HG03432 (cell line): ENCODE measurements around the gene PSMD14.
"Not testable (repeated sequence)": the region's sequence is repeated elsewhere in the genome, so short reads cannot be mapped to it uniquely, and the experiment has no call there.

Experiments used
- ATAC-seq: cut with Tn5 transposase; IDR thresholded peaks from one replicate; pipeline ENCODE4 v1.9.1; 2021; ENCODE audit warnings: mild to moderate bottlenecking, moderate library complexity; ENCODE audit not compliant: unreplicated experiment

PSMD14 gene

DNA sequence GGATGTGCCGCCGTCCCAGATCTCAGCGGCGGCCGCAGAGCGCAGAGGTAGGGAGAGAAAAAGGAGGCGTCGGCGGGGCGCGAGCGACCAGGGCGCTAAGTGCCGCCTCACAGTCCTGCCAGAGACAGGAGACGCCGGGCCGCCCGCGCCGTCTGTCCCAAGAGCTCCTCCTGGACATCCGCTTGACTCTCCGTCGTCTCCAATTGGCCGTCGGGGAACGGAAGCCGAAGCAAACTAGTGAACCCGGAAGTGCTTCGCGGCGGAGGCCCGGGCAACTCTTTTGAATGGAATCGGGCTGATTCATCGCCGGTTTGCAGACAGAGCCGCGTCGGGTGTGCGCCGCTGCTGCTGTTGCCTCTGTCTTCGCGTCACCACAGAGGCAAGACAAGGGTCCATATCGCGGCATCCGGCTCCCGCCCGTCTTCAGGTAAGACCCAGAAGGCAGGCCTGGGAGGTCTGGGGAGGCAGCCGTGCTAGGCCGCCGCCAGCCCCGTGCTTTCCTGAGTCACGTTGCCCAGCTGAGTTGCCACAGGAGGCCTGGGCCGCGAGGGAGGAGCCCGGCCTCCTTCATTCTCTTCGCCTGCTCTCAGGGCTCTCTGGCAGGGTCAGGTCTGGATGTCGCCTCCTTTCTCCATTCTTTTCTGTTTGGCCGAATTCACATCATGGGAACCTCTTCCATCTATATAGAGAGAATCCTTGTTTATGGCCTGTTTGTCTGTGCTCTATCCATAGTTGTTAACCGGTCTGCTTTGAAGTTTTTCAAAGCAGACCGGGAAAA is at the start of gene PSMD14:
PSMD14 (plus strand) TSS at position 248 of the 778 bp plus-strand sequence. CDS start 10,401 bp downstream, outside the sequence.
- peak; percentile 98 for ATAC-seq

DNA sequence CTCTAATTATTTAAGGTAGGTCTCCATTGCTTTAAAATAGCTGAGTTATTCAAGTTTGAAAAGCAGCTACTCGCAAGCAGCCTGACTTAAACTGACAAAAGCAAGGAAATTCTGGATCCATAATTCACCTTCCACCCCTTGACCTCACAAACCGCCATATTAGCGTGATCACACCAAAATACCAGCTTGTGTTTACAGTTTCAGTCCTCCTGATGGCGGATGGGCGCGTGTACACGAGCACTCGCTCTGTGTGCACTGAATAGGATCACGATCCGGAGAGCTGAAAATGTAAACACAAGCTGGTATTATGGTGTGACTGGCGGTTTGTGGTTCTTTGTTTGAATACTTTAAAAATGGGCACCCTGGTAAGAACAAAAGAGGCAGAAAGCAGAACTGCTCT is 42.4 kb upstream of the PSMD14 start:
- no peak for ATAC-seq

DNA sequence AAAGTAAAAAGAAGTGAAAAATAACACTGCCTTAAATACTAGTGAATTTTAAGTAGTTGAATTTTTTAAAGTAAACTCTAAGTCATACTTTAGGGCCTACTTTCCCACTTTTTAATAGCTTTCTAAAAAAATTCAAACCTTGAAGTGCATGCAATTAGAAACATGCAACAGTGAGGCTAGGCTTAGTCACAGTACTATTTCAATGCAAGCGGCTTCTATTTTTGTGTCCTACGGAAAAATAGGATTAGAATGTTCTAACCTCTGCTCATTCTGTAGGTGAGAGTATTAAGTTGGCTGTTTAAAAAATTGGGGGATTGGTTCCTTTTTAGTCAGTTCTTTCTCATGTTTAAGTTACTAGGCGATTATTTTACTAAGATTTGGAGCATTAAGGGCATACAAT is 39.1 kb upstream of the PSMD14 start:
- ATAC-seq: no peak

DNA sequence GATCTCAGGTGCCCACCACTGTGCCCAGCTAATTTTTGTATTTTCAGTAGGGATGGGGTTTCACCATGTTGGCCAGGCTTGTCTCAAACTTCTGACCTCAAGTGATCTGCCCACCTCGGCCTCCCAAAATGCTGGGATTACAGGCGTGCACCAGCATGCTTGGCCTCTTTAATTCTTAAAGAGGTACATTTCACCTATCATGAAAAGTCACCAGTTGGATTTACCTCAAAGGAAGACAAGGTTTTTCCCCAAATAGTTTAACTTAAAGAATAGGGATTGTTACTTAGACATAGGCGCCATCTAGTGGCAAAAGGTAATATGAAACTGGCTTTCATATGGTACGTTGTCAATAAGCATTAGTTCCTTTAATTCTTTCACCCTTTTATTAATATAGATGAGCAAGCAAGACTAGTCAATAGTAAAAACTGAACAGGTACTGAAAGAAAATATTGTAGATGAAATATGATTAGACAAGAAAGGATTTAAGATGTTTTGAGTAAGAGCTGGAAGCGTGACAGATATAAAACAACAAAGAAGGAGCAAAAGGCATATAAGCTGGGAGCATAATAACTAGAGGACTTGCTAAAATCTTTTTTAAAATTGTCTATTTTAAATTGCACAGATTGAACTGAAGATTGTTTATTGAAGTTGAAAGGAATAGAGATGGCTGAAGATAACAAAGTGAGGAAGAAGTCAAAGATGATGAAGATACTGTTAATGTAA is 35.0 kb upstream of the PSMD14 start:
- peak; percentile 93 for ATAC-seq

DNA sequence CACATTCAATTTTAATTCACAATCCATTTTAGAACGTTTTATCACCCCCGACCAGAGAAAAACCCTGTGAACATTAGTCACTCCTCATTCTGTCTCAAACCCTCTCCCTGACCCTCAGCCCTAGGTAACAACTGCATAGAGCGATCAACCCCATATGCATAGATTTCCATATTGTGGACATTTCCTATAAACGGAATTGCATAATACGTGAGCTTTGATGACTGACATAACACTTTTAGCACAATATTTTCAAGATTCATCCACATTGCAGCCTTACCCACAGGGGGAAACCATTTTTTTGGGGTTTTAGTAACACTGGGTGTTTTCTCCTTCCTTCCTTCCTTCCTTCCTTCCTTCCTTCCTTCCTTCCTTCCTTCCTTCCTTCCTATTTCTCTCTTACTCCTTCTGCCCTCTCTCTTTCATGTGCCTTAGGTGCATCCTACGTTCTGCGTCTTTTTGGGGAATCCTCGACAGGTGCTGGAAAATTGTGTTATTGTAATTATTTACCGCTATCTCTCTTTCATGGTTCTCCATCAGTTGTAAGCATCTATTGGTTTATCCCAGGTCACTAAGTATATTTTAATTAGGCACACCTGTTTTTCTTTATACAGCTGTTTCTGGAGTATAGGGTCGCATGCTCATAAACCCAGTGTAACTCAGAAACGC is 29.5 kb upstream of the PSMD14 start:
- not testable (repeated sequence) for ATAC-seq

DNA sequence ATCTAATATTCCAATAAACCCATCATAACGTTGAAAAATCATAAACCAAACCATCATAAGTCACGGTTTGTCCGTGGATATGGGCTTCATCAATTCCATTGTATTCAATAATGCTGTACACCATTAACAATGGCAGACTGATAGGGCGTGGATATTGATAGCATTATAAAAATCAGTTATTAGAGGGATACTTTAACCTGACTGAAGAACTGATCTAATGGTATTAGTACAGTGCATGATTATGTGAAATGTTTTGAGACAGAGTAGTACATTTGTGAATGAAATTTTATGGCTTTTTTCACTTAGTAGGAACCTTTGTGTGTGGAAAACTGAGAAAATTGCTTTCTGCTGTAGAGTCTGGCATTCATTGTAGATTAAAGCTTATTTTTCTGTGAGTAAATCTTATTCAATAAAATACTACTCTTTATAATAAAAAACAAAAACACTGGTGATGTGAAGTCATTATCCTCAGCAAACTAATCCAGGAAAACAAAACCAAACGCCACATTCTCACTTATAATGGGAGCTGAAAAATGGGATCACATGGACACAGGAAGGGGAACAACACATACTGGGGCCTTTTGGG is 28.9 kb upstream of the PSMD14 start:
- not testable (repeated sequence) for ATAC-seq

DNA sequence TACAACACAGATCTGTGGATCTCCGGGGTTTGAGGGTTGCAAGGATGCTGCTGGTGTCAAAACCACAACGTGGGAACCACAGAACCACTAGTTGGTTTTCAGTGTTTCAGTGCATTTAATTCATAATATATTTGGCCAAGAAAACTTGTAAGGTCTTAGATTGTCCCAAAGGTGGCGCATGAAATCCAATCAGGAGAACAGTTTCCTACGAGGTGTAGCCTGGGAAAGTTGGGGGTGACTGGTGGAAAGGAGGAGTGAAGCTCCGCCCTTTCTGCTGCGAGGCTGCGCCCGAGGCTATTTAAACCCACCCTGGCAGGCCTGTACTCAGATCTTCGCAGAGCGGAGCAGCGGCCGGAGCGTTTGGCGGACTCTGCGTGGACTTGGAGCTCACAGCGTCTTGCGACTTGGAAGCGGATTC is 27.3 kb upstream of the PSMD14 start:
- ATAC-seq: not testable (repeated sequence)

DNA sequence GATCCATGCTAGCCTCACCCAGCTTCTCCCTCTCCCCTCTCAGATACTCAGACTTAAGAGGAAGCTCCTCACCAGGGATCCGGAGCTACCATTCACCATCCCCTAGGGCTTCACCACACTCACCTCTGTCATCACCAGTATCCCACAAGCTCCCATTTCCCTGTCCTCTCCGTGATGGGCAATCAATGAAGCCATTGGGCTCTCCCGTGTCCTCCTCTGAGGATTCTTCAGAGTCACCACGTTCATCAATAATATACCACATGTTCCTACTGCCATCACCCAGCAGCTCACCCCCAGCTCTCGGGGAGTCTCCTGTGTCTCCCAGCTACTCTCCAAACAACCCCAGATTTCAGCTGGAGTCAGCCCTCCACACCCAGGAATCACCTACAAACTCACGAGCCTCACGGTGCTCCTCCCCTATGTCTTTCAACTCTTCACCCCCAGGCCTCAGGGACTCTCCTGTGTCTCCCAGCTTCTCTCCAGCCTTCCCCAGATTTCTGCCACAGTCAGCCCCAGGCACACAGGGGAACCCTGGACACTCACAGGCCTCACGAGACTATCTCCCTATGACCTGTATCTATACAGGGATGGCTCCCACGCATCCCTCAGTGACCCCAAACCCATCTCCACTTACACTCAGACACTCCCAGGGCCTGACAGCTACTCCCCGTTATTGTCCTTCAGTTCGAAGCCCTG is 26.5 kb upstream of the PSMD14 start:
- not testable (repeated sequence) for ATAC-seq

DNA sequence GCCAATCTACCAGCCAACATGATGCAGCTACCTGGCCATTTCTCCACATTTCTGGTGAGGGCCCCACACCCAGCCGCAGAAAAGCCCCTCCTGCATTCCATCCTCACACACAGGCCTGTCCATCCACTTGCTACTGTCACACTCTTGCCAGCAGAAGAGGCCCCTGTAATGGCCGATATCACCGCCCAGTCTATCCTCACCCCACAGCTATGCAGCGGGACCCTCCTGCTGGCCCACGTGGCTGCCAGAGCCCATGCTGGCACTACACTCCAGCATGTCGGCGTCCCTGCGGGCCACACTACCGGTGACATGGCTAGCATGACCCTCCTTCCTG is 25.9 kb upstream of the PSMD14 start:
- ATAC-seq: not testable (repeated sequence)

DNA sequence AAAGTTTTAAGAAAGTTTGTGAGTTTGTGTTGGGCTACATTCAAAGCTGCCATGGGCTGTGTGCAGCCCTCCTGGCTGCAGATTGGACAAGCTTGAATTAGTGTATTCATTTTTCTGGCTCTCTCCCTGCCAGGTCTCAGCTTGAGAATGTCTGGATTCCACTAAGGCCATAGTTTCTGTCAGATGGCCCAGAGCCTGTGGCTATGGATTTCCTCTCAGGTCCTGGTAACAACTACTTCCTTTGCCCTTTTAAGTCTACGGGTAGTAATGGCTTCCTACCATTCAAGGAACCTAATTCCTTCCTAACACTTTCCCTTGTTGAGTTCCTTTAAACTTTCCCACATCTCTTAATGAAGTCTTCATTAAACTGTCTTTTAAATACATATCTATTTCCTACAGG is 24.3 kb upstream of the PSMD14 start:
- ATAC-seq: no peak

DNA sequence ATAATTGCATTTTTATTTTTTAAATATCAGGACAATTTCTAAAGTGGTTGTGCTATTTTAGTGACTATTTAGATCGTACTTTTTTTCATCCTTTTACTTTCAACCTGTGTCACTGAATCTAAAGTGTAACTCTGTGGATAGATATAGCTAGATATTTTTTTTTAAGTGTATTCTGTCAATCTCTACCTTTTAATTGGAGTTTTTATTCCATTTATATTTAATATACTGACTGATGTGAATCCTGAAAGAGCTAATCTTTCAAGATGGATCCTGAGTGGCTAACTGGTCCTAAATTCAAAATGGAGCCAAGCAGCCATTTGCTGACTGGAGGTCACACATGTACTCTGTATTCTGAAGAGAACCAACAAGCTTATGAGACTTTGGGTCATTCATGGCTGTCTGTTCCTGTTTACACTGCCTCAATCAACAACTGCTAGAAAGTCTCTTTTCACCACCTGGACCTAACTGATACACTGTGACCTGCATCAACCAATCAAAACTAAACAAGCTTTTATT is 4.6 kb upstream of the PSMD14 start:
- no peak for ATAC-seq

DNA sequence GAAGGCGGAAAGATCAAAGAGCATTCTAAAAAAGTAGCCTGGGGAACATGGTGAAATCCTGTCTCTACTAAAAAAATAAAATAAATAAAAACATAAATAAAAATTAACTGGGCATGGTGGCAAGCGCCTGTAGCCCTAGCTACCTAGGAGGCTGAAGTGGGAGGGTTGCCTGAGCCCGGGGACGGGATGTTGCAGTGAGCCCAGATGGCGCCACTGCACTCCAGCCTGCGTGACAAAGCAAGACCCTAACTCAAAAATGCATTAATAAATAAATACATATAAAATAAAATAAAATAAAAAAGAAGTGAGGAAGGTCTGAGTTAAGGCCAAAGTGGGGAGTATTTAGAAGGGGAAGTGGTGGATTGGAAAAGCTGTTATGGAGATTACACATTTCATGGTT is 1.3 kb upstream of the PSMD14 start:
- ATAC-seq: no peak

DNA sequence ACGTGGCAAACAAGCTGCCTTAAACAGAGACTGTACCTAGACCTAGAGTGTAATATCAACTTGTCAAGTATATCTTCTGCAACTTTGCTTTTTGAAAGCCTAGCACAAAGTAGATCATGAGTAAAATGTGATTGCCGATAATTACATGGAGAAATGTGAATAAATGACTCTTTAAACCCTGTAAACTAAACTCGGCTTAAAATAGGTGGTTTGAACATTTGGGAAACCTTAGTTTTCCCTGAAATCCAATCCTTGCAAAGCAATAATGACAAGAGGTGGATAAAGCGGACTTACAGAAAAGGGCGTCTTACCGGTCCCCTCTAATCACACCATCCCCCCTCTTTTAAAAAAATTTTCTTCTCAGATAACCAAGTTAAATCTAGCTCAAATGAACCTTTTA is 549 bp upstream of the PSMD14 start:
- no peak for ATAC-seq

DNA sequence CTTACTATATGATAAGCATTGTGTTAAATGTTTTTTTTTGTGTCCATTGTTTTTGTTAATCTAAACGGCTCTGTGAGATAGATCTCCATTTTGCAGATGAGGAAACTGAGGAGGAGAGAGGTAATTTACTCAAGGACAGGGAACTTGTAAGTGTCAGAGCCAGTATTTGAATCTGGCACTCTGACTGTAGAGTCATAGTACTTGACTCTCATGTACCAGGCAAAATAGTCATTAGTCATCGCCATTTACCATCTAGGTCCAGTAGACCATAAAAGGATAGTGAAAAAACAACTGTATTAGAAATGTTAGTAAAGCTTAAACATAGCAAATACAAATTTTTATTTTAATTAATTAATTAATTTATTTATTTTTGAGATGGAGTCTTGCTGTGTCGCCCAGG is 4.8 kb downstream of the PSMD14 start:
- ATAC-seq: no peak

DNA sequence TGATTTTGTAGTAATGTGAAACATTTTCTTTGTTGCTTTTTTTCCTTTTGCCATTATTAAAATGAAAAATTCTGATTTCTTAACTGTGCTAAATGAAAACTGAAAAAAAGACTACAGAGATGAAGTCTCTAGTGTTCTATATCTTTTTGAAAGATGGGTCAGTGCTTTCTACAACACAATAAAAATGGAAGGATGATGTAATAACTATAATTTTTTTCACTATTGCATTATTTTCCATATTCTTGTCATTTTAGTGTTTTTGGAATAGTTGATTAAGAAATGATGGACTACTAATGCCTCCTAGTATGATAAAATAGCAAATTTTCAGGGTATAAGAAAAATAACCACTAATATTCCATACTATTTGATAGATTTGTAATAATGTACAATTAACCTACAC is 7.2 kb downstream of the PSMD14 start:
- ATAC-seq: no peak

DNA sequence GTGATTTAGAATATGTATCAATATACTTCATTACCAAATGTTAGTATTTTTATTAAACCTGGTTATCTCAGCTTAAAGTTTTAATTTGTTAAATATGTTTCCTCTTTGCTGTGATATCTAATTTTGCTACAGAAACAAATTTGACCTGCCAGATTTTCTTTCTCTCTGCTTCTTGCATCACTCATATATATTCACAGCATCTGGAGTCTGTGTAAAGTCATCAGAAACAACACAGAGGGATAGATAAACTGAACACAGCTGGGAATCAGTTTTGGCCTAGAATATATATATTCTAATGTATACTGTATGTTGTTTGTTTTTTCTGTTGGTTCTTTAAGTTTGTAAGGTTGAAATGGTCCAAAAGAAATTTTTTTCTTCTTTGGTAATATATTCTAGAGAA is 8.5 kb downstream of the PSMD14 start:
- ATAC-seq: no peak

DNA sequence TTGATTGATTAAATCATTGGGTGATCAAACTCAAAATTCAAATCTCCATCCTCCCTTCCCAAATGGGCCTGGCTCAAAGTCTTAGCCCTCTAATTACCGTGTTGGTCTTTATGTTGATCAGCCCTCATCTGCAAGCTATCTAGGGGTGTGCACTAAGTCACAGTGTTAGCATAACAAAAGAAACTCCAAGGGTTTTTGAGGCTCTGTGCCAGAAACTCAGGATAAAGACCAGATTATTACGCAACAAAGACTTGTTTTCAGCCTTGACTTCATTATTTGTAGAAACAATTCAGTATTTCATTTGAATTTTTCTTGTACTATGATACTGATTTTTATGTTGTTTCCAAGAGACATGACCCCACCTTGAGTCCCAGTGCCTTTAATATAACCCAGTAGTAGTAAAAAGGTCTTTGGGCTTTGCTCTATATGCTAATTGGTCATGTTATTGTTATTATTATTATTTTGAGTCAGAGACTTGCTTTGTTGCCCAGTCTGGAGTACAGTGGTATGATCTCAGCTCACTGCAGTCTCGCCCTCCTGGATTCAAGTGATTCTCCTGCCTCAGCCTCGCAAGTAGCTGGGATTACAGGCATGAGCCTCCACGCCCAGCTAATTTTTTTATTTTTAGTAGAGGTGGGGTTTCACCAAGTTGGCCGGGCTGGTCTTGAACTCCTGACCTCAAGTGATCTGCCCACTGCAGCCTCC is 13.9 kb downstream of the PSMD14 start:
- no peak for ATAC-seq

DNA sequence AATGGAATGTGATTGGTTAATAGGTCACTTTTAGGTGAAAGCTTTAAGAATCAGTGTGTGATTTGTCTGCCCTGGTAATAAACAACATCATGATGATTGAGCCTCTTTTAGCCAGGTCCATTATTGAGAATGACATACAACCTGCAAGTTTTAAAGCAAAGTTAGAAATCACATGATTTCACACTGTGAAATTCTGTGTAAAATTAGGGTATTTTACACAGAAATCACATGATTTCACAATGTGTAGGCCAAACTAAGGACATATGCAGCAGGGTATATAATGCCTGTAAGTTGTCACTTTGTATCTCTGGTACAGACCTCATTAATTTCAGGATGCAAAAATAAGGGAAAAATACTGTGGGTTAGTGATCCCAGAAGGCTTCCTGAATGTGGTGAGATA is 16.7 kb downstream of the PSMD14 start:
- no peak for ATAC-seq

DNA sequence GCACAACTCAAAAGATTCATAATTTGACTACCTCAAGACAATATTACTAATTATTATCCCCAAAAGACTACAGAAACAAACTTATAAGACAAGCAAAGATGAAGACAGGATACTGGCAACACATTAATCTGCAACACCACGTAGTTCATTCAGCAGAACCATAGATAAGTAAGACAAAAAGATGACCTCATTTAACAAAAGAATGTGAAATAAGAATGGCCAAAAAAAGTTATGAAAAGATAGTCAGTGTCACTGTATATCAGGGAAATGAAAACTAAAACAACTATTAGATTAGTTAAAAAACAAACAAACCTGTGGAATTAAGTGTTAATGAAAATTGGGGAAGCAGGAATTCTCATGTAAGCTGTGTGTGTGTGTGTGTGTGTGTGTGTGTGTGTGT is 19.4 kb downstream of the PSMD14 start:
- ATAC-seq: no peak

DNA sequence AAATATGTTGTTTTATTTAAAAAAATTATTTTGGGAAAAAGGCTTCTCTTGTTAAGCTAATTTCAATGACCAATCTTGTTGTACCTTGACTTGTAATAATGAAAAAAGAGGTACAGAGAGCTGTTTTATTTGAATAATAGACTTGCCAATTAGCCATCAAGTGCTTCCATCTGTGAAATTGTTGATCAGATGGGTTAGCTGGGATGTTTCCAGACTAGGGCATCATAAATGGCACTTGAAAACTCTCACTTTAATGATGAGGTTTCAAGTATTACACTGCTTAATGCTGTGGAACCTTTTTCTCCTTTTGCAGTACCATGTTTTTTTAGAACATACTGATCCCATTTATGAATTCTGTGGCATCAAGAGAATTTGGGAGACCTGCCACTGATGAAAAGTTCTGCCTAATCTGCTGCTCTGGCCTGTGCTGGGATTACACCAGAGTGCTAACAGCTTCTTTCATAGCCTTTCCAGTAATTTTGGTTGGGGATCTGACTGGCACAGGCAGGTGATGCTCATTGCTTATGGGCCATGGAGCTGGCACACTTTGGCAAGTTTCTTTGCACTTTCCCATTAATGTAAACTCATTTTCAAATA is 24.2 kb downstream of the PSMD14 start:
- ATAC-seq: no peak
